ENCODE results near the gene C14orf132.
"Not testable (repeated sequence)": the region's sequence is repeated elsewhere in the genome, so short reads cannot be mapped to it uniquely, and the experiment has no call there.

The C14orf132 gene

GRCh38 chr14:96060186-96060933 lies 21.2 kb downstream of the C14orf132 start:
- no peak for DNase-seq

GRCh38 chr14:96062010-96062409 lies 22.8 kb downstream of the C14orf132 start:
- DNase-seq: no peak

DNA sequence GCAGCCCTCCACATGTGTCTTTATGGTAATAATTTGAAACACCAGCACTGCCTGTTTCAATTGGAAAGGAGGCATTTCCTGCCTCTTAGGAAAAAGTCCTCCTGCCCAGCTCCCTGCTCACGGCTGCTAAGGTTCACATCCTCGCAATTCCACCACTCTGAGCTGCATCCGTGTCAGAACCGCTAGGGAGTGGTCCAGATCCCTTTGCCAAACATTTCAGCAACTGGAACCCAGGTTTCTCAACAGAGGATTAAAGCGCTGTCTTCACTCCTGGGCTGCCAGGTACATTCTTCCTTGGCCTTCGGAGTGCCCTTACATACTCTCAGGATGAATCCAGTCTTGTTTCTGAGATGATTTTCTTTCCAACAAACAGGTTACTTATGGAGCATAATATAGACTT lies 23.3 kb downstream of the C14orf132 start:
- DNase-seq: no peak

DNA sequence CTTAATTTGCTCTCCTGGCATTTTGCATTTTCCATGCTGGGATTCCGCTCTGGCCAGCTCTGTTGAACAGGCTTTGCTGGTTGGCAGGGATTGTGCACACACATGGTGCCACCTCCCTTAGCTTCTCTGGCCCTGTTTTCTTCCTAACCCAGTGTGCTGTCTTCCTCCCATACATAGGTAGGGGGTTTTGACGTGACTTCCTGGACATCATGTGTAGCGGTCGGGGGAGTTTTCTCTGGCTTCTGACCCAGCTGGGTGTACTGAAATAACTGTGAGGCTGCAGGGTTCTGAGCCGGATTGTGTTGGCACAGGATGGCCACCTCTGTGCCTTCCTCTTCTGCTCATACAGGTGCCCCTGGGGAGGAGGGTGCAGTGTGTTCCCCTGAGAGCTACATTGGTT lies 25.7 kb downstream of the C14orf132 start:
- DNase-seq: no peak

GRCh38 chr14:96065661-96066459 lies 26.7 kb downstream of the C14orf132 start:
- no peak for DNase-seq

DNA sequence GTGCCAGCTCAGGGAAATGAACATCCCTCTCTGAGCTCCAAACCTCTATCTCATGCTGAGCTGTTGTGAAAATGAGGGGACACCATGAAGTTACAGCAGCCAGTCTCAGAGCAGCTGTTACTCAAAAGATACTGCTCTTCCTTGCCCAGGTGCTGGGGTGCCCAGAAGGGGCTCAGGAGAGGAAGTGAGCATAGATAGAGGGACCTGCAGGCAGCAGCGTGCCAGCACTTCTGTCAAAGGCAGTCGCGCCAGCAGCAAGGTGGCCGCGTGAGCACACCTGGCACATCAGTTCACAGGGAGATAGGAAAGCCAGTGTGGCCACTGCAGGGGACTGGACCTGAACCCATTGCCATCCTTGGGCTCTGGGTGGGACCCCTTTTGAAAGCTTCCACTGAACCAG lies 27.8 kb downstream of the C14orf132 start:
- DNase-seq: no peak

DNA sequence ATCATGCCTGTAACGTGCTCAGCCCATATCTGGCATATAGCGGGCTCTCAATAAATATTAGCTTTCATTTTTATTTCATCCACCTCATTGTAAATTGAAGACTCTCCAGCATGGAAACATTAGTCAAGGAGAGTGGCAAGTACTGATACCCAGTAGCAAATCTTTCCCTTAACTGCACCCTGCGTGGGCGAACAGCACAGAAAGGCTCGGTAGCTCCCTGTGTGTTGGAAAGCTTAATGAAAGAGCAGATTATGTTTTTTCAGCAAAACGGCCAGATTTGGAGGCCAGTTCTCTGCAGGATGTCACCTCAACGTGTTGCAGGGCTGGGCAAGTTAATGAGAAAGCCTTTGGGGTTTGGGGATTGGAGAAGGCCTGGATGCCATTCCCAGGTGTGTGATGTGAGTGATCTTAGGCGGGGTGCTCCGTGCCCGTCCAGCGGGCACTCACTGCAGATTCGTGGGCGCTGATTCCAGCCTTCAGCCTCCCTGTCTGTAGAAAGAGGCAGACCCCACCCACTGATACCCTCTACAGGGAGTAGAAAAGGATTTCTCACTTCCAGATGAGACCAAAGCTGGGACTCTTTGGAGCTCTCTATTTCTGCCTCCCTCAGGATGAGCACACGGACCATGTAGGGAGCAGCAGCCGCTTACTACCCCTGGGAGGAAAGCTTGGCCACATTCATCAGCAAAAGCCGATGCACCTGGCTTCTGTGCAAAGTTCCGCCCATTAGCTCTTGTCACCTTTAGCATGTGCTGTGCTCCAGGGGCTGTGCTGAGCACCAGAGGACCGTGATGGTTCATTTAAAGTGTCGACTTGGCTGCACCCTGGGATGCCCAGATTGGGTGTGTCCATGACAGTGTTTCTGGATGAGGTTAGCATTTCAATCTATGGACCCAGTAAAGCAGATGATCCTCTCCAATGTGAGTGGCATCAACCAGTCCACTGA lies 29.1 kb downstream of the C14orf132 start:
- no peak for DNase-seq

GRCh38 chr14:96069421-96069820 lies 30.3 kb downstream of the C14orf132 start:
- DNase-seq: no peak

DNA sequence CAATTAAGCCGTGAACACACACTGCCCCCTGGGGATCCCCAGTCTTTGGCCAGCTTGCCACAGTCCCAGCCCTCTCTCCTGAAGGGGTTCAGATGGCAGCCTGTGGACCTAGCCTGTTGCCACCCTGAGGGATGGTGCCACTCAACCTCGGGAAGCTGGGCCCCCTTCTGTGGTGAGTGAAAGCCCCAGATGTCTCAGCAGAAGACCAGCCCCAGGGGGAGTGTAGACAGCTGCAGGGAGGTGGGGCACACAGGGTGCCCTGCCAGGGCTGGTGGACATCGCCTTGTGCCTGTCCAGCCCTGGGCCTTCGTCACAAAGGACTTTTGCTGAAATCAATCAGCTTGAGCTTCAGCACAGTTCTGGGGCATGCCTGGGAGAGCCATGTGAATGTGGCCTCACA lies 32.4 kb downstream of the C14orf132 start:
- DNase-seq: no peak

GRCh38 chr14:96072076-96072475 lies 32.9 kb downstream of the C14orf132 start:
- no peak for DNase-seq

DNA sequence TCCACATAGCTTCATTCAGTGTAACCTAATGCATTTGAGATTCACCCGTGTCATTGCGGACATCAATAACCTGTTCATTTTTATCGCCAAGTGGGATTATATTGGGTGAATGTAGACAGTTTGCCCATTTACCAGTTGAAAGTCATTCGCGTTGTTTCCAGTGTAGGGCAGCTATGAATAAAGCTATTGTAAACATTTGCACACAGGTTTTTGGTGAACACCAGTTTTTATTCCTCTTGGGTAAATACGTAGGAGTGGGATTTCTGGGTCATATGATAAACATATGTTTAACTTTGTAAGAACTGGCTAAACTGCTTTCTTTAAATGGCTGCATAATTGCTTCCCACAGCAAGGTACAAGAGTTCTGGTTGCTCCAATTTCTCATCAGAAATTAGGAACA lies 33.6 kb downstream of the C14orf132 start:
- no peak for DNase-seq

DNA sequence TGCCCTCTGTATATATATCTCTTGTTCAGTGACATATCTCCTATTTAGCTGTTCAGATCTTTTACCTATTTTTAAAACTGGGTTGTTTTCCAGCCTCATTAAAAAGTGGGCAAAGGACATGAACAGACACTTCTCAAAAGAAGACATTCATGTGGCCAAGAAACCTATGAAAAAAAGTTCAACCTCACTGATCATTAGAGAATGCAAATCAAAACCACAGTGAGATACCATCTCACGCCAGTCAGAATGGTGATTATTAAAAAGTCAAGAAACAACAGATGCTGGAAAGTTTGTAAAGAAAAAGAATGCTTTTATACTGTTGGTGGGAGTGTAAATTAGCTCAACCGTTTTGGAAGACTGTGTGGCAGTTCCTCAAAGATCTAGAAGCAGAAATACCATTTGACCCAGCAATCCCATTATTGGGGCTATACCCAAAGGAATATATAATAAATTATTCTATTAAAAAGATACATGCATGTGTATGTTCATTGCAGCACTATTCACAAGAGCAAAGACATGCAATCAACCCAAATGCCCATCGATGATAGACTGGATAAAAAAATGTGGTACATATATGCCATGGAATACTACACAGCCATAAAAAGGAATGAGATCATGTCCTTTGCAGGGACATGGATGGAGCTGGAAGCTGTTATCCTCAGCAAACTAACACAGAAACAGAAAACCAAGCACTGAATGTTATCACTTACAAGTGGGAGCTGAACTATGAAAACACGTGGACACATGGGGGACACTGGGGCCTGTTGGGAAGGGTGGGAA lies 34.3 kb downstream of the C14orf132 start:
- not testable (repeated sequence) for DNase-seq

DNA sequence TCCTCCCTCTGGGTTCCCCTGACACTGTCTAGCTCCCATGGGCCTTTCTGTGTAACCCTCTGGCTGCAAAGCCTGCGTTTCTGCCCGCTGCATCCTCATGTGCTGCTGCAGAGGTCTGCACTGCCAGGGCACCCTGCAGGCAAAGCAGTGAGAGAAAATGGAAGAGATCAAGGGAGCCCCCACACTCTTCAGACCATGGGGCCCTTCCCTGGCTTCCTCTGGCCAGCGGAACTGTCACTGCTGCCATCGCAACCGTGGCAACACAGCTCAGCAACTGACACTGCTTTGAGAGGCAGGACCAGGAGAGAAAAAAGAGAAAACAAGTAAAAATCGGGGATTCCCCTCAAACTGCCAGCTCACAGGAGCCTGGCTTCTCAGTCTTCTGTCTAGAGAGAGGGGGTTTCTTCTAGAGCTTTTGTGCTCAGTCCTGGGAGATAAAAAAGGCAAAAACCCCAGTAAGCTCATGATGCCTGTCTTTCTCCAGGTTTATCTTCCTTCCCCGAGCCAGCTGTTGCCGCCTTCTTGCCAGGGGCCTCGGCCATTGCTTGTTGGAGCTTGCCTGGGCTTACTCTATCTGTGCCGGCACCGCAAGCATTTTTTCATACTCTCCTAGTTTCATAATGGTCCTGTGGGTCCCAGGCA lies 38.9 kb downstream of the C14orf132 start:
- DNase-seq: no peak

- no peak for DNase-seq
Observed at GRCh38 chr14:96078625-96079016, 39.5 kb downstream of the C14orf132 start.

GRCh38 chr14:96079066-96079465 lies 39.9 kb downstream of the C14orf132 start:
- DNase-seq: no peak

DNA sequence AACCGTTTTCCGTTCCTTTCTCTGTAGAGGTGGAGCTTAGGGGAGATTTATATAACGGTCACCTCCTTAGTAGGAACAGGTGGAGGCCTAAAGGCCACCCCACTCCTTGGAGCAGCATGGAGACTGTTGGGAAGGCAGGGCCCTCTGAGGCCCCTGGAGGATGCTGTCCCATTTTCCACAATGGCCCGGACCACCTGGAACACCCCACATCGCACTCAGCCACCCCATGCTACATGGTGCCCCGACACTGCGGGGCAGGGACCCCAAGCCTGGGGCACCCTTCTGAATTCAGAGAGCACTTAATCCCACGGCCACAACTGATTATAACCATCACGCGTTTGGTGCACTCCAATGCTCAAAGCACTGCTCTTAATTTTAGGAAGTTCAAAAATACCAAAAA lies 41.4 kb downstream of the C14orf132 start:
- DNase-seq: no peak

DNA sequence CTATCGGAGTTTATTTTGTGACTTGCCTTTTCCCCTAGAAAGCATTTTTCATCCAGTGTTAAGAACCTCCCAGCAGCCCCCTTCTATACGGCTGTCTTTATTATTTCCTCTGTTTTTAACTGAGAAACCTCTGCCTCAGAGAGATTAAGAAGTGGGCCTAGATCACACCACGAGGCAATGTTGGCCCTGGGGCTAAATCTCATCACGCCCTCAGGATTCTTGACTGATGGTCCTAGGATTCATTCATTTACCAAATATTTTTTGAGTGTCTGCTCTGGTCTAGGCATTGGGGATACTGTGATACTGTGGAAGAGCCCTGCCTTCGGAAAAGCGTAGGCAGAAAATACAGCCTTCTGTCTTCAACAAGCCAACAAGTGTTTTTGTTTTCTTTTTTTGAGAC lies 42.1 kb downstream of the C14orf132 start:
- no peak for DNase-seq

DNA sequence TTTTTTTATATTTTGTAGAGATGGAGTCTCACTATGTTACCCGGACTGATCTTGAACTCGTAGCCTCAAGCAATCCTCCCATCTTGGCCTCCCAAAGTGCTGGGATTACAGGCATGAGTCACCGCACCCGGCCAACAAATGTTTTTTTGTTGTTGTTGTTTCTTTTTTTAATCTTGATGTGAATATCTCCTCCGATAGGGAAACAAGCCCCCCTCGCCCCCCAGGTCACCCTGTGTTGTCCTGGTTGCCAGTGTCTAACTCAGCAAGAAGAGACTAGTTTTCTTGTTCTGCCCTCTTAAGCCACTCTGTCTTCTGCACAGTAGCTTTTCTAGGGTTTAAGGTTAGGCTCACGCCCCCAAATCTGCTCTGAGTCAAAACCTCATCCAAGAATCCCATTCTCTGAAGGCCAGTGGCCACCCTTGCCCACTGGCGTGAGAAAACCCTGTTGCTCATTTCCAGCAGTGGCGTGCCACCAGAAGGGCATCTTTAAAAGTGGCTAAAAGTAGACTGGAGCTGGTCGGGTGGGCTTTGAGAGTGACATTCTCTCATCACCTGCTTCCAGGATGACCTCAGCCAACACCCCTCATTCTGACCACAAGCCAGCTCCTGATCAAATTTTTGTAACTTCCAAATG lies 42.7 kb downstream of the C14orf132 start:
- no peak for DNase-seq

DNA sequence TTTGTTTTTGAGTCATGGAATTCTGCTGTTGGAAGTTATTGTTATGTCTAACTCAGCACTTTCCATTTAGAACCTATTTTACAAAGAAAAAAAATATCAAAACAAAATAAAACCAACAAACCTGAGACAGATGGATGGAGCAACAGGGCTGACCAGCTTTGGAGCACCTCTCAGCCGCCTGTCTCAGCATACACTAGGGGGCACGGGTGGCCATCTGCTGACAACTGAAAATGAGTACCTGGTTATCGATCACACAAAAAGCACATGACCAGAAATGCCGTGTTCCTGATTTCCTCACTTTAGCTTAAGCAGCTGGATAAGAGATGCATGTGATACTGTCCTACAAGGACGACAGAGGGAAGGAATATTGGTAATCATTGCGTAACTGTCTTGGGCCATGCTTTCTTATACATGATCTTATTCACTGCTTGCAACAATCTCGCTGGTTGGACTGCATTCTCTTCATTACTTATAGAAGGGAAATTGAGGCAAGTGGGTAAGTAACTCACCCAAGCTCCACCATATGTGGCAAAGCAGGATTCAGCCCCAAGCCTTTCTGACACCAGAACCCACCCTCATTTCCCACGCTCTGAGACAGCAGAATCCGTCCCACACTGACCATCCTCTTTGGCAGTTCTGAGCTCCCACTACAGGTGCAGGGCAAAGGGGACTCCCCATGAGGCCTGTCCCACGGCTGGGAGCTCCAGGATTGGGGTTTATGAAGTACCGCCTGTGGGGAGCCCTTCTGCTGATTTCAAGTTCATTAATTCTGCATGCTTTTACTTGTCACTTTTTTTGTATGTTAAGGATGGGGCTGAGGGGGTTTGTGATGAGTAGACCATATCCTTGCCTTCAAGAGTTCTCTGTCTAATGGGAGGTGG lies 43.5 kb downstream of the C14orf132 start:
- DNase-seq: no peak

DNA sequence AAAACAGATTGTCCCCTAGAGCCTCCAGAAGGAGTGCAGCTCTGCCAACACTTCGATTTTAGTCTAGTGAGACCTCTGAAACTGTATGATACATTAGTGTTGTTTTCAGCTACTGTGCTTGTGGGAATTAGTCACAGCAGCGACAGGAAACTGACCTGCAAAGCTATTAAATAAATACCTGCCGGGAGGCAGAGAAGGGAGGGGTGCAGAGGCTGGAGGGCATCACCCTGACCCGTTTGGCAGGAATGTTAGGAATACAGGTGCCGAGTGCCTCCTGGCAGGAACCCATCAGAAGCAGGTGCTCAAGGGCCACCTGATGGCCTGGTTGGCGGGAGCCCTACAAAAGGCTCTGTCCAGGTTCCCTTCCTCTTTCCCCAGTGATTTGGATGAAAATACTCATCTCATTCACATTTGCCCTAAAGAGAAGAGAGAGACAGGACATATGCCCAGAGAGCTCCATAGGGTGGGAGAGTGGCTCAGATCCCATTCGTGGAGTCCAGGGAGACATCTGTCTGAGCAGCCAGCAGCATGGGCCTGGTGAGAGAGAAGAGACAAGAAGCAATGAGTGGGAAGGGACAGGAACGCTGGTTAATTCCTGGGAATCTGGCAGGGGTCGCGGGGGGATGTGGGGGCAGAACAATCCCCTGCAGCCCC lies 44.6 kb downstream of the C14orf132 start:
- no peak for DNase-seq
